CD4-positive, CD25-positive, alpha-beta regulatory T cell (primary cell): ENCODE measurements around the gene TSR1. TPM values are rescaled to one million over a fixed set of nuclear protein-coding genes. Genes with fewer than 3 reads are reported as not detected.

Experiments
- ATAC-seq, 2 donors: fragments of 150-1000 bp; cut with Tn5 transposase; one replicate each; pipeline ENCODE4 v1.10.0; 2021; ENCODE audit warnings: low read depth in 2 of 2, moderate number of reproducible peaks in 2 of 2, moderate library complexity in 1 of 2
- DNase-seq, 3 donors: peaks; one replicate each; pipeline versions ENCODE4 v3.0.0 to v3.0.0-alpha.2; 2012 to 2022; ENCODE audit warnings: mixed read lengths in 1 of 3
- H3K27ac ChIP-seq: one replicate; pipeline ENCODE4 v1.7.0; 2013; ENCODE audit warnings: mild to moderate bottlenecking, low read length; ENCODE audit not compliant: insufficient read depth, poor library complexity, severe bottlenecking
- H3K27me3 ChIP-seq: one replicate; pipeline ENCODE4 v1.7.0; 2013; ENCODE audit warnings: low read length; ENCODE audit not compliant: control insufficient read depth, insufficient read depth
- H3K36me3 ChIP-seq: one replicate; pipeline ENCODE4 v1.7.0; 2013; ENCODE audit warnings: mild to moderate bottlenecking, low read length, moderate library complexity; ENCODE audit not compliant: control insufficient read depth, insufficient read depth
- H3K4me1 ChIP-seq: 2 replicates; pipeline ENCODE4 v1.7.0; 2013; ENCODE audit warnings: mild to moderate bottlenecking, low read length; ENCODE audit not compliant: insufficient read depth, control insufficient read depth, poor library complexity, severe bottlenecking
- H3K4me3 ChIP-seq: one replicate; pipeline ENCODE4 v1.7.0; 2013; ENCODE audit warnings: low read depth, mild to moderate bottlenecking, low read length, moderate library complexity
- H3K9me3 ChIP-seq, 2 experiments: 1 replicate in 1 of 2; 2 replicates in 1 of 2; pipeline ENCODE4 v1.7.0; 2013; ENCODE audit warnings: low read length in 2 of 2, mild to moderate bottlenecking in 1 of 2, moderate library complexity in 1 of 2; ENCODE audit not compliant: control insufficient read depth in 2 of 2
- H3K27ac Mint-ChIP-seq, 3 donors: one replicate each; pipeline ENCODE4 v1.8.0; 2020 to 2022; ENCODE audit warnings: mild to moderate bottlenecking in 3 of 3, mixed read lengths in 3 of 3, moderate library complexity in 2 of 3
- H3K27me3 Mint-ChIP-seq: one replicate; pipeline ENCODE4 v1.8.0; 2022; ENCODE audit warnings: mild to moderate bottlenecking, mixed read lengths
- H3K36me3 Mint-ChIP-seq: one replicate; pipeline ENCODE4 v1.8.0; 2020; ENCODE audit warnings: mixed read lengths
- H3K4me1 Mint-ChIP-seq, 4 donors: one replicate each; pipeline ENCODE4 v1.8.0; 2020 to 2022; ENCODE audit warnings: mixed read lengths in 4 of 4, mild to moderate bottlenecking in 1 of 4
- H3K4me3 Mint-ChIP-seq, 4 donors: one replicate each; pipeline ENCODE4 v1.8.0; 2020 to 2022; ENCODE audit warnings: mild to moderate bottlenecking in 4 of 4, mixed read lengths in 4 of 4, moderate library complexity in 3 of 4
- H3K9me3 Mint-ChIP-seq, 7 donors: one replicate each; pipeline ENCODE4 v1.8.0; 2020 to 2022; ENCODE audit warnings: mixed read lengths in 7 of 7, mild to moderate bottlenecking in 3 of 7, moderate library complexity in 2 of 7
- polyA plus RNA-seq, 4 donors: library from polyadenylated mRNA; unstranded; fragments of 300-500 nt; fragmentation: Illumina TruSeq; gene quantifications; one replicate each; pipeline ENCODE4 v1.2.3, GENCODE V29; 2021
- total RNA-seq: library from RNA; stranded (reverse); gene quantifications from one replicate; pipeline ENCODE4 v1.2.3, GENCODE V29; 2022

Gene TSR1
- total and polyA plus RNA-seq, 5 donors from 2014 or later: 11.4 to 25.1 (median 15.8) TPM

DNA sequence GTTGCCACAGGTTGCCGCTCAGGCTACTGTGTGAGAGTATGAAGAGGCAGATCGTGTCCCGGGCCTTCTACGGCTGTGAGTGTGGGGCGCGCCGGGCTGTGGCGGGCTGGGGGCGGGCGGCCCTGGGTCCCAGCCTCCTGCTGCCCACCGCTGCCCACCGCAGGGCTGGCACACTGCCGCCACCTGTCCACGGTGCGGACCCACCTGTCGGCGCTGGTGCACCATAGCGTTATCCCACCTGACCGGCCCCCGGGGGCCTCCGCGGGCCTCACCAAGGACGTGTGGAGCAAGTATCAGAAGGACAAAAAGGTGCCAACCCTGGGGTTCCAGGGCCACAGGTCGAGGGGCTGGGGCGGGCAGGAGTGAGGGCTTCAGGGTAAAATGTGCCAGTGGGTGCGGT, 35.9 kb upstream of the TSR1 start:
- Mint-ChIP-seq H3K27me3 (no peaks in the 10 kb centered on the region), H3K36me3 (peaks cover 5% of the 10 kb centered on the region), H3K27ac (no peak overlapping the region), H3K4me1 (no peaks in the 10 kb centered on the region), H3K9me3 (no peaks in the 10 kb centered on the region), H3K4me3 (no peak overlapping the region)
- Histone ChIP-seq H3K4me1 (no peaks in the 10 kb centered on the region), H3K27ac (no peak overlapping the region), H3K36me3 (peaks cover 11% of the 10 kb centered on the region), H3K27me3 (no peaks in the 10 kb centered on the region), H3K9me3 (no peaks in the 10 kb centered on the region), H3K4me3 (no peak overlapping the region)
- no peak for DNase-seq
- no peak for ATAC-seq

DNA sequence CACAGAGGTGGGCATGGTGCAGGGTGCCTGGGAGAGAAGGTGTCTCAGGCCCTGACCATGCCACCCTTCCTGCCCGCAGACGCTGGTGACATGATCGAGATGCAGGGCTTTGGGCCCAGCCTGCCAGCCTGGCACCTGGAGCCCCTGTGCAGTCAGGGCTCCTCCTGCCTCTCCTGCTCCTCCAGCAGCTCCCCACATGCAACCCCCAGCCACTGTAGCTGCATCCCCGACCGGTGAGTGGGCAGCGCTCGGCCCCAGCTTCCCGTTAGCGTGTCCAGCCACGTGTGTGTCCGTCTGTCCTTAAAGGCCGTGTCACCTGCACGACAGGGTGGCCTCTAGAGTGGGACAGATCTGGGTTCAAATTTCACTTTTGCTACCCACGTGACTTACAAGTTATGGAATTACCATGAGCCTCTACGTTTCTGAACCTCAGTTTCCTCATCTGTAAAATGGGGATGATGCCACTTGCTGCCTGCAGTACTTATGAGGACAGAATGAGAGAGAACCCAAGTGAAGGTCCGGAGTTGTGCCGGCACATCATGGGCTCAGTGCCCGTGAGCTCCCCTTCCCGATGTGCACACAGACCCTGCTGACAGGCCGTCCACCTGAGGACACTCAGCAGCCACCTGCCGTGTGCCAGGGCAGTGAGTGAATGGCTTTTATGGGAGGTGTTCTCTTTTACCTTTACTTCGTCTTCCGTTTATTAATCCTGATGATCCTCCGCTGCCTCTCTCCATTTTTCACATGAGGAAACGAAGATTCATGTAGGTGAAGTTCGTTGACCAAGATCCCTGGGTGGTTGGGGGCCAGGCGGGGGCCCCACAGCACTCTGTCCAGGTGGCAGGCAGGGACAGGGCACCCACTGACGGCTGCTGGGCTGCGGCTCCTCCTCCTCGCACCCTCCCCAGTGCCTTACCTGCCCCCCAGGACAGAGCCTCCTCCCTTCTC, 35.2 kb upstream of the TSR1 start:
- DNase-seq (no peak), ATAC-seq (no peak)
- Histone ChIP-seq H3K27me3 (no peaks in the 10 kb centered on the region), H3K4me3 (no peak overlapping the region), H3K9me3 (no peaks in the 10 kb centered on the region), H3K36me3 (peaks cover 11% of the 10 kb centered on the region), H3K4me1 (no peaks in the 10 kb centered on the region), H3K27ac (no peak overlapping the region)
- H3K36me3 Mint-ChIP-seq: peaks cover 5% of the 10 kb centered on the region
- no peaks in the 10 kb centered on the region for H3K27me3 Mint-ChIP-seq
- no peak overlapping the region for H3K4me3 Mint-ChIP-seq
- H3K9me3 Mint-ChIP-seq: no peaks in the 10 kb centered on the region
- H3K4me1 Mint-ChIP-seq: no peaks in the 10 kb centered on the region
- H3K27ac Mint-ChIP-seq: no peak overlapping the region

DNA sequence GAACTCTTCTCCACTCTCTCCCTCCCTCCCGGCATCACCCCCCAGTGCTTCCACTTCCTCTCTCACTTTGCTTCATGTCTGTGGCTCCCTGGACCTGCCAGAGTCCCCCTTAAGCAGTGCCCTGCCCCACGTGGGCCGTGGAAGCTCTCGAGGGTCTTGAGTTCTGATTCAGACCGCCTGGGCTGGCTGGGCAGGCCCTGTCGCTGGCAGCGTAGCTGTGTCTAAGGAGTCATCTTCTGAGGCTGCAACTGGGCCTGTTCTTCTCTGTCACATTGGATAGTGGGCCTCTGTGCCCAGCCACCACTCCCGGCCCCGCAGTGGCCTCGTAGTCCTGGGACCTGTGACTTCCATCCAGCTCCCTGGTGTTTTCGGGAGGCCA, 33.9 kb upstream of the TSR1 start:
- Mint-ChIP-seq H3K4me1 (no peaks in the 10 kb centered on the region), H3K36me3 (peaks cover 5% of the 10 kb centered on the region), H3K27me3 (no peaks in the 10 kb centered on the region), H3K9me3 (no peaks in the 10 kb centered on the region), H3K4me3 (no peak overlapping the region), H3K27ac (no peak overlapping the region)
- Histone ChIP-seq H3K9me3 (no peaks in the 10 kb centered on the region), H3K4me3 (no peak overlapping the region), H3K36me3 (peaks cover 6% of the 10 kb centered on the region), H3K27me3 (no peaks in the 10 kb centered on the region), H3K4me1 (no peaks in the 10 kb centered on the region), H3K27ac (no peak overlapping the region)
- DNase-seq: no peak
- no peak for ATAC-seq

DNA sequence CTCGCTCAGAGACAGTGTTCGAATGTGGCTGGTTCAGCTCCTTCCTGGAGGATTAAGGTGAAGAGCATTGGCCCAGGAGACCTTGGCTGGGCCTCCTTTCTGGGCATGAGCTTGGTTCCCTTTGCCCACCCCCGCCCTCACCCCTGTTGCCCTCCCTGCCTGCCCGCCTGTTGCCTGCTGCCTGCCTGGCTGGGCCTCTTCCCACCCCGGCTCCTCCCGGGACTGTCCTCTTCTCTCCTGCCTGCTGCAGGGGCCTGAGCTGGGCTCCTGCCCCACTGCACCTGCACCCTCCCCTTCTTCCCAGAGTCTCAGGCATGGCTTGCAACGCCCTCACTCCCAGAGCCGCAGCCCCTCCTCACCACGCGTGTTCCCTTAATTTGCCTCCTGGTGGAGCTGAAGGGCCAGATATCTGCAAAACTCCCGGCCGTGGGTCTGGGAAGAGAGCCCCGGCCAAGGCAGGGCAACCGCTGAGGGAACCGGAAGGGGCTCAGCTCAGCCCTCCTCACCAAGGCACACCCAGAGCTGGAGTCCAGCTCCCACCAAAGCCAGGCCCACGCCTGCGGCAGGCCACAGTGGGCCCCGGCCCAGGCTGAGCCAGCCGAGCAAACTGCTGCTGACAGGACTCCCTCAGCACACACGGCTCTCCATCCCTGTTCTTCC, 33.4 kb upstream of the TSR1 start:
- peak overlapping the region in 1 of 3 donors; percentile 47 for H3K27ac Mint-ChIP-seq
- H3K36me3 Mint-ChIP-seq: peaks cover 2% of the 10 kb centered on the region
- ATAC-seq (no peak), DNase-seq (no peak)
- H3K27ac ChIP-seq: no peak overlapping the region
- peaks cover 5% of the 10 kb centered on the region for H3K36me3 ChIP-seq
- no peaks in the 10 kb centered on the region for H3K4me1 Mint-ChIP-seq
- H3K27me3 ChIP-seq: no peaks in the 10 kb centered on the region
- H3K4me1 ChIP-seq: no peaks in the 10 kb centered on the region
- H3K9me3 ChIP-seq: no peaks in the 10 kb centered on the region
- no peak overlapping the region for H3K4me3 ChIP-seq
- H3K4me3 Mint-ChIP-seq: no peak overlapping the region
- H3K27me3 Mint-ChIP-seq: no peaks in the 10 kb centered on the region
- H3K9me3 Mint-ChIP-seq: no peaks in the 10 kb centered on the region

DNA sequence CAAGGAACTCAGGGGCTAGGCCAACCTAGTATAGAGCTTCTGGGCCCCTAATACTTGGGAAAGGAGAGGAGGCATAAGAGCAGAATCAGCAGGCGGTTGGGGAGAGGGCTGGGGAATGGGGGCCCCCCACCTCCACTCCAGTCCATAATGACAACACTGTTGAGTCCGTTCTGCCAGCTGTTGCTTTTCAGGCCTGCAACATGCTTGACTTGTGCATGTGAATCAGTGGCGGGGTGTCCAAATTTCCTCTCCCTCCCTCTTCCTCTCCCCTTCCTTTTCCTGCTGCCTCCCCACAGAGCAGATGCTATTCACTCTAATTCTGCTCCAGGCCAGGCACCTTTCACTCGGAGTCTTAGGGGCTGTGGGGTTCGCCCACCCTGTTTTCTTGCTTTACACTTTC, 32.8 kb upstream of the TSR1 start:
- Mint-ChIP-seq H3K36me3 (no peaks in the 10 kb centered on the region), H3K27me3 (no peaks in the 10 kb centered on the region), H3K4me1 (no peaks in the 10 kb centered on the region), H3K9me3 (no peaks in the 10 kb centered on the region), H3K27ac (peak overlapping the region in 1 of 3 donors; percentile 47), H3K4me3 (no peak overlapping the region)
- ATAC-seq (no peak), DNase-seq (no peak)
- Histone ChIP-seq H3K4me1 (no peaks in the 10 kb centered on the region), H3K36me3 (peaks cover 9% of the 10 kb centered on the region), H3K9me3 (no peaks in the 10 kb centered on the region), H3K27ac (no peak overlapping the region), H3K27me3 (no peaks in the 10 kb centered on the region), H3K4me3 (no peak overlapping the region)

DNA sequence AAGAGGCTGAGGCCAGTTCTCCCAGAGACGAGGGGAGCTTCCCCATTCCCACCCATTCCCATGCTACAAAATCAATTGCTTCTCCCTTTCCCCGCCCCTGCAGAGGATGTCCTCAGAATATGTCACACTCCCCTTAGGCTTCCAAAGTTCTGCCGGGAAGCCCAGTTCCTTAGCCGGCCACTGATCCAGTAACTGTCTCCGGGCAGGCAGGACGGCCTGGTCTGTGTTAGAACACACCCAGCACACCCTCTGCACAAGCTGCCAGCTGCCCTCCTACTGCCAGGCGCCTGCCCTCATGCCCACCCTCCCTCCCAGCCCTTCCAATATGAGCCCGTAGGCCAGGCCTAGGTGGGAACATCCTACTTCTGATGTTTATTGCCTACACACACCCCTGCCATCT, 32.1 kb upstream of the TSR1 start:
- Mint-ChIP-seq H3K36me3 (no peaks in the 10 kb centered on the region), H3K27ac (no peak overlapping the region), H3K27me3 (no peaks in the 10 kb centered on the region), H3K4me1 (no peaks in the 10 kb centered on the region), H3K4me3 (no peak overlapping the region), H3K9me3 (no peaks in the 10 kb centered on the region)
- Histone ChIP-seq H3K27me3 (no peaks in the 10 kb centered on the region), H3K9me3 (no peaks in the 10 kb centered on the region), H3K36me3 (peaks cover 6% of the 10 kb centered on the region), H3K4me3 (no peak overlapping the region), H3K27ac (no peak overlapping the region), H3K4me1 (no peaks in the 10 kb centered on the region)
- DNase-seq (no peak), ATAC-seq (no peak)

DNA sequence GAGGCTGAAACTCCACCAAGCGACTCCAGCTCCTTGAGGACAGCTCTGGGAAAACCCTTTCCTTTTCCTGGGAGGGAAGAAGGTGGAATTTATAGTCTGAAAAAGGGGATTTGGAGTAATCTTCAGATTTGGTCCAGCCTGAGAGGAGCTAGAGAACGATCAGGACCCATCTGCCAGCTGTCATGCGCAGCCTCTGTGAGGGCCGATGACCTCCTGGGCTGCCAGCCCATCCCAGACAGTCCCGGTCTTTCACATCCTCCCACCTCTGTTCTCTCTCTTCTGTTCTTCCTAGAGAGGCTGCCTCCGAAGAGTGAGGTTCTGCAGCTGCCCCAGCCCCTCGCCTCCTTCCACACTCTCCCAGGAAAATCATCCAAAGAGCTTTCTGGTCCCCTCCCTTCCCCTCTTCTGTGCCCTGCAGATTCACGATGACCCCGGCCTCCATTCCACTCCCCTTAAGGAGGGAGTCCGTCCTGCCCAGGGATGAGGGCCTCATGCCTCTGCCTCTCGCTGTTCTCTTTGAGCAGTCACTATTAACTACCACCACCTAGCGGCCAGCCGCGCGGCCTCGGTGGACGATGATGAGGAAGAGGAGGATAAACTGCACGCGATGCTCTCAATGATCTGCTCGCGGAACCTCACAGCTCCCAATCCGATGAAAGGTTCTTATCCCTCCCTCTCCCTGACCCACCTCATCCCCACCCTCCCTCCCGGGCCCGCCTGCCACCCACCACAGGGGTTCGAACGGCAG, 30.7 kb upstream of the TSR1 start:
- Mint-ChIP-seq H3K4me1 (no peaks in the 10 kb centered on the region), H3K9me3 (no peaks in the 10 kb centered on the region), H3K27ac (no peak overlapping the region), H3K4me3 (no peak overlapping the region), H3K27me3 (no peaks in the 10 kb centered on the region), H3K36me3 (peaks cover 3% of the 10 kb centered on the region)
- H3K27me3 ChIP-seq: no peaks in the 10 kb centered on the region
- no peaks in the 10 kb centered on the region for H3K4me1 ChIP-seq
- no peak overlapping the region for H3K27ac ChIP-seq
- no peaks in the 10 kb centered on the region for H3K9me3 ChIP-seq
- DNase-seq (no peak), ATAC-seq (no peak)
- H3K4me3 ChIP-seq: no peak overlapping the region
- H3K36me3 ChIP-seq: peaks cover 4% of the 10 kb centered on the region
